COLO829 (cell line): ENCODE results near the gene CNGB1.
"Not testable (repeated sequence)": the region's sequence is repeated elsewhere in the genome, so short reads cannot be mapped to it uniquely, and the experiment has no call there.

Source experiments
- DNase-seq: peaks from one replicate; pipeline ENCODE4 v3.0.0; 2012; ENCODE audit warnings: low spot score

Gene CNGB1

DNA sequence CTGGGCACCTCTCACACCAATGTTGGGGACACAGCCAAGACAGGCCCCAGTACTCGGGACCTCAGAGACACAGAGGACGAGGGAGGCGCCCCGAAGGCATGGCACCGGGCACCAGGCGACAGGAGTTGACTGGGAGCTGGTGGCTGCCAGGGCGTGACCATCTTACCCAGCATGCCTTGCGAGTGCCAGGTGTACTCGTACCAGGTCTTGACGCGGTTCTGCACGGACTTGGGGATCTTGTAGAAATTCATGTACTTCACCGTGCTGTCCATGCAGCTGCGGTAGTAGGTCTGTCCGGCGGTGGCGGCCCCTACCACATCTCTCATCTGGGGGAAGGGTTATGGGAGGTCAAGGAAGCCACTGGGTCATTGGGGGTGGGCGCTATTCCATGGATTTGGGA is 67.3 kb downstream of the CNGB1 start:
- no peak for DNase-seq

DNA sequence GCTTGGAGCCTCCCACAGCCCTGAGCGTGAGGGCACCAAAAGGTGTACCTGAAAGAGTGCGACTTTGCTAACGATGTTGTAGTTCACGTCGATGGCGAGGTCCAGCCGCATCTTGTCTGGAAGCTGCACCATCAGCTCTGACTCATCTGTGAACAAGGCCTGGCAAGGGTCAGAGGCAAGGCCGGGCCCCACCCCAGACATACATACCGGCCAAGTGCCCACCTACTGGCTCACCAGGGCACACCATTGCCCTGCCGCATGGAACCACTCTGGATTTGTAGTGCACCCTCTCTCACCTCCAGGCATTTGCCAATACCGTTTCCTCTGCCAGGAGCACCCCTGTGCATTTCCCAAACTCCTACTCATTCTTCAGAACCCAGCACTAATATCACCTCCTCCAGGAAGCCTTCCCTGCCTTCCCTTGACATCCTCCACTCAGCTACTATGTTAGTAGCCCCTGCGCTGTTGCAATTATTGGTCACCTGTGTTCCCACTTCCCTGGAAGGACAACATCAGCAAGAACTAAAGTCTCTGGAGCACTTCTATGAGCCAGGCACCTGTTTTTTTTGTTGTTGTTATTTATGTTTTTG is 69.4 kb downstream of the CNGB1 start:
- no peak for DNase-seq

DNA sequence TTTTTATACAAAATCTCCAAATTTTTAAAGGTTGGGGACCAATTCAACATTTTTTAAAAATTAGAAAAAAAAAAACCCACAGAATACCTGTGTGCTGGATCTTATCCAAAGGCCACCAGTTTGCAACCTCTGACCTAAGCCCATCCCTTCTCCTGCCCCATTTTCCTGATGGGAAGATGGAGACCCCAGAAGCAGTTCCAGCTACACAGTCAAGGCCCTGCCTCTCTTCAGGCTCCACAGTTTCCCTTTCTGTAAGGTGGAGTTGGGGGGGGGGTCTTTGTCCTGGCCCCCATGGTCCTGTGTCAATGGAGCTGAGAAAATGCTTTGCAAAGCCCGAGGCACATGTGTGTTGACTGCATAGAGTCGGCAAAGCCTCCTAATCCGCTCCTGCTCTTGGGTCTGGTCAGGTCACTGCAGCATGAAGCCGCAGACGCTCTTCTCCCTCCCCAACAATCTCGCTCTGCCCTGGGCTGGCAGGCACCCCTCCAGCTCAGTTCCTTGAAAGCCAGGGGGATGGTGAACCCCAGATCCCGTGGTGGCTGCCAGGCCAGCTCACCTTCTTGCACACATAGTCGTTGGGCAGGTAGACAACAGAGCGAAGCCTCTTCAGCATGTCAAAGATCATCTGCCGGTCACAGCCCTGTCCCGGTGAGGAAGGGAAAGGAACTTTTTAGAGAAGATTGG is 70.0 kb downstream of the CNGB1 start:
- no peak for DNase-seq

DNA sequence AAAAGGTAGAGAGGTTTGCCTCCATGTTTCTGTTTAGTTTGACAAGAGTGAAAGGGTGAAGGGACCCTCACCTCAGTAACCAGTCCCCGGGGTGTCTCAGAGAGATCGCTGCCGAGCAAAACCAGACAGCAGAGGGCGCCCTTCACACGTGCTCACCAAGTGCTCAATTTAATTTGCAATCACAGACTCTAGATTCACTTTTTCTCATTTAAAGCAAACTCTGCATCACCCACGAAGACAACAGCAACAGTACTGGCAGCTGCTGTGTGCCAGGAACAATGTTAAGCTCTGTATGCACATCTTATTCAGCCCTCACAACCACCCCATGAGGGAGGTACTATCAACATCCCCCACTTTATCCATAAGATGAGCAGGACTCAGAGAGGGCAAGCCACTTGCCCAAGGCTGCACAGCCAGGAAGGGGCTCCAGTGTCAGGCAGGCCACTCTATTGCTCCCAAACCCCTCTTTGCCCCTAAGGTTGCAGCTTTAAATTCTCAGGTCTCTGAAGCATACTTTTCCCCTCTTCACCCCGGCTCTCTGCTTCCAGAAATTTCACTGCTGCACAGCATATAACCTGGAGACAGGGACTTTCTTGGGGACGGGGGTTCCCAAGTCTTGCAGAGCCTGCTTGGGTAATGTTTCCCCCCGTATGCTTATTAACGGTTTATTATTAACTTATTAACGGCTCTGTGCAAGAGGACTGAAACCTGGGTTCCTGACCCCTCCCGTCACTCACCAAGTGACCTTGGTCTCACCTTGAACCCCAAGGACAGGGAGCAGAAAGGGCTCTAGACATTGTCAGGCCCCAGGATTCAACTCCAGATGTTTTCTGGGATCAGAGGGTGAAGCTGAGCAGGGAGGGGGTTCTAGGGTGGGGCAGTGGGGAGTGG is 70.9 kb downstream of the CNGB1 start:
- peak; percentile 30 for DNase-seq

DNA sequence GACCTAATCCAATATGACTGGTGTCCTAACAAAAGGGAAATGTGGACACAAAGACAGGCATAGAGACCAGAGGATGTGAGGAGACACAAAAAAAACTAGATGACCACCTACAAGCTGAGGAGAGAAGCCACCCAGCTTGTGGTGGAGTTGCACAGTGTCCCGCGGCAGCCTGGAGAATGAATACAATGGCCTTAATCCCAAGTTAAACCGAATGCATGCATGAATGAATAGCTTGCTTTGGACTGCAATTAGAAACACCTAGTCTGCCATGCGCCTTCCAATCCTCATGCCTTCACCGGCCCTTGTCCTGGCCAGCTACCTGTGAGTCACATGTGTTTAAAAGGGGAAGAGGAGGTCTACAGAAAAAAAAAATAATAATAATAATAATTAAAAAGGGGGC is 72.0 kb downstream of the CNGB1 start:
- DNase-seq: no peak

DNA sequence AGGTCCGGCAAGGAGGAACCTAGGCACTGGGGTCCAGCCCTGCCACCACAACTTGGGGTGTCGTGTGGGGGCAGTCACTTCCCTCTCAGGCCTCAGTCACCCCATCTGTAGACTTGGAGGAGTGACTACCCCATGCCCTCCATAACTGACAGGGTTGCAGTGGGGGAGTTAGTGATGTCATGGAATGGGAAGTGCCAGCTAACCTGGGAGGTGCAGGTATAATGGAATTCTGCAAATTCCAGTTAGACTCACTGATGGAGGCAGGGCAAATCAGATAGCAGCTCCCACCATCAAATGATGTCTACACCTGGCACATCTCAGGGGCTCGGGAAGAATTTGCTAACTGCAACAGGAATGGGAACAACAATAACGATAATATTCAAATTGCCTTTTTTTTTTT is 72.9 kb downstream of the CNGB1 start:
- no peak for DNase-seq

DNA sequence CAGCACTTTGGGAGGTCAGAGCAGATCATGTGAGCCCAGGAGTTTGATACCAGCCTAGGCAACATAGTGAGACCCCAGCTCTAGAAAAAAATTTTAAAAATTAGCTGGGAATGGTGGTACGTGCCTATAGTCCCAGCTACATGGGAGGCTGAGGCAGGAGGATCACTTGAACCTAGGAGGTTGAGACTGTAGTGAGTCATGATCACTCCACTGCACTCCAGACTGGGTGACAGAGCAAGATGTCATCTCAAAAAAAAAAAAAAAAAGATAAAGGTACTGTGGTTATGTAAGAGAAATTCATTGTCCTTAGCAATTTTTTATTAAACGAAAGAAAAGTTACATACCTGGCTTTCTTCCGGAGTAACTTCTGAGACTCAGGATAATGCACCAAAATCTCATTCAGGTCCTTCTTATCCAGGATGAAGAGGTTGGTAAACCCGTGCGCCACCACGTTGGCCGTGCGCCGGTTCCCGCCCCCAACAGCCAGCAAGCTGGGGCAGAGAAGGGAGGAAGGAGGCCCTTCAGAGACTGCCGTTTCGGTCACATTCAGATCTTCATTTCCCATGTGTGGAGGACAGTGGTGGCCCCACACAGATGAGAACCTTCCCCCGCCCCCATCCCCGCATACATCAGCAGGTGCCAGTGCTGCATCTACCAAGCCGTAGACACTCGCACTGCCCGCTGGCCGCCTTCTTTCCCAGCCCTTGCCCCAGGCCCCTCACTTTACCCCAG is 73.7 kb downstream of the CNGB1 start:
- no peak for DNase-seq

DNA sequence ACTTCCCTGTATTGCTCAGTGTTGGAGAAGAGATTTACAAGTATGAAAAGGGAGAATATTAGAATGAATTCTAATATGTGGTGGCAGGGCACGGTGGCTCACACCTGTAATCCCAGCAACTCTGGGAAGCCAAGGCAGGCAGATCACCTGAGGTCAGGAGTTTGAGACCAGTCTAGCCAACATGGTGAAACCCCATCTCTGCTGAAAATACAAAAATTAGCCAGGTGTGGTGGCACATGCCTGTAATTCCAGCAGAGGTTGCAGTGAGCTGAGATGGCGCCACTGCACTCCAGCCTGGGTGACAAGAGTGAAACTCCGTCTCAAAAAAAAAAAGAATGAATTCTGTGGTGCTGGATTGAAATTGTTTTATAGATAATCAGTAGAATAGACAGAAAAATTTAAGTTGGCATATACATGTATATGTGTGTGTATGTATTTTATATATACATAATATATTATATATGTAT is 75.8 kb downstream of the CNGB1 start:
- not testable (repeated sequence) for DNase-seq

DNA sequence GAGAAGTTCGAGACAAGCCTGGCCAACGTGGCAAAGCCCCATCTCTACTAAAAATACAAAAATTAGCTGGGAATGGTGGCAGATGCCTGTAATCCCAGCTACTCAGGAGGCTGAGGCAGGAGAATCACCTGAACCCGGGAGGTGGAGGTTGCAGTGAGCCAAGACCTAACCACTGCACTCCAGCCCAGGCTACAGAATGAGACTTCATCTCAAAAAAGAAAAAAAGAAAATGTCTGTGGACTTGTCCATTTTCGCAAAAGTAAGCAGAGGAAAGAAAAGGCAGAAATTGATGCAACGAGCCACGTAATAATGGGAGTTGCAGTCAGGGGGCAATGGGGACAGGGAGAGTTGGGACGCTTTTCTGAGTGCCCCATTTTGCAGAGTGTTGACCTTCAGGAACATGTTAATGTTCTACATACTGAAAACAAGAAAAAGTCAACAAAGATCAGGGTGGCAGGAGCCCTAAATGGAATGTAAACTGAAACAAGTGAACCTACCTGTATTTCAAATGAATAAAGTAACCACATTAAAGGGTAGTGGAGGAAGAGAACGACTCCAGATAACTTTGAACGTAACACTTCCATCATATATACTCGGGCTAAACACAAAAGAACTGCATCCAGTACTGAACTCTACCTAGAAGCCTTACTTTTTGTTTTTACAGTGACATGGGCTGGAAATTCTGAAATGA is 76.4 kb downstream of the CNGB1 start:
- DNase-seq: no peak

DNA sequence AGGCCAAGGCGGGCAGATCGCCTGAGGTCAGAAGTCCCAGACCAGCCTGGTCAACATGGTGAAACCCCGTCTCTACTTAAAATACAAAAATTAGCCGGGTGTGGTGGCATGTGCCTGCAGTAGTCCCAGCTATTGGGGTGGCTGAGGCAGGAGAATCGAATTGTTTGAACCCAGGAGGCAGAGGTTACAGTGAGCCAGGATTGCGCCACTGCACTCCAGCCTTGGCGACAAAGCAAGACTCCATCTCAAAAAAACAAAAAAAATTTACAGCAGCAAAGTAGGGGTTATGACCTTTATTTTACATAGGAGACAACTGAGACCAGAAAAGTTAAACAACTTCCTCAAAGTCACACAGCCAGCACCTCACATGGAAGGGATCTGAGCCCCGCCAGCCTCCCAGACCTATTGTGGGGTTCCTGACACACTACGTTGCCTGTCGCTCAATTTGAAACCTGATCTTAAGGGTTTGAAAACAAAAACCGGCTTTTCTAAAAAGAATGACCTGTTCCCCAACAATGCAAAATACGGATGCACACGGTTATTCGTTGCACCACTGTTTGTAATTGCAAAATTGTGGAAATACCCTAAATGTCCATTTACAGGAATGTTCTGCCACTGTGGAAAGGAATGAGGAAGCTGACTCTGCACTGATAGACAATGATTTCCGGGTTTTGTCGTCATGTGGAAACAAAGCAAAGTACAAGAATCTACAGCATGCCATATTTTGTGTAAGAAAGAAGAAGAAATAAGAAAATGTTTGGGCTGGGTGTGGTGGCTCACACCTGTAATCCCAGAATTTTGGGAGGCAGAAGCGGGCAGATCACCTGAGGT is 77.2 kb downstream of the CNGB1 start:
- no peak for DNase-seq

DNA sequence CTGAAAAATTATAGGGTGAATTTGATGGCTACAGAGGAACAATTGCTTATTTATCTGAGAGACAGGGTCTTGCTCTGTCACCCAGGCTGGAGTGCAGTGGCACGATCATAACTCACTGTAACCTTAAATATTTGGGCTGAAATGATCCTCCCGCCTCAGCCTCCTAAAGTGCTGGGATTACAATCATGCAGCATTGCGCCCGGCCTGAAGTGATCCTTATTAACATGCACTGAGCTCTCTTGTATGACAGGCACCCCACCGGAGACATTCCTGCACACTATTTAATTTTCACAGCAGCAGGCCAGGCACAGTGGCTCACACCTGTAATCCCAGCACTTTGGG is 77.7 kb downstream of the CNGB1 start:
- no peak for DNase-seq

DNA sequence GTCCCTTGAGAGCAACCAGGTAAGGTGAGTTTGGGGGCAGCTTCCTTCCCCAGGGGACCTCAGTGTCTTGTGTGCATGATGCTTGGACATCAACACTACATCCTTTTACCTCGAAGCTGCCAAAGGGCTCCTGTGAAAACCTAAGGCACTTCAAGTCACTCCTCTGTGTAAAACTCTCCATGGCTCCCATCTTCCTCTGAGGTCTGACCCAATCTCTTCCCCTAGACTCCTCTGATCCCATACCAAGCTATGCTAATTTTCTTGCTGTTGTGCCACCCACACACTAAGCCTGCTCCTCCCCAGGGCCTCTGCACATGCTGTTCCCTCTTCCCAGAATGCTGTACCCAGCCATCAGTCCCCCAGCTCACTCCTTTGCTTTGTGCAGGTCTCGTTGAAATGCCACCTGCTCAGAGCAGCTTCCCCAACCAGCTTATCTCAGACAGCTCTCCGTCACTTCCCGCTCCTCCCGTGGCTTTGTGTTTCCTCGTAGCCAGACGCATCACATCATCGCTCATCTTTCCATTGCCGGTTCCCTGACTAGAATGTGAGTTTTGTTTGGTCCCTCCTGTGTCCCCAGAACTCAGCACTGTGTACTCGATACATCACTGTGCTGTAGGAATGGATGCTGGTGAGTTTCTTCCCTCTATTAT is 78.4 kb downstream of the CNGB1 start:
- DNase-seq: no peak

DNA sequence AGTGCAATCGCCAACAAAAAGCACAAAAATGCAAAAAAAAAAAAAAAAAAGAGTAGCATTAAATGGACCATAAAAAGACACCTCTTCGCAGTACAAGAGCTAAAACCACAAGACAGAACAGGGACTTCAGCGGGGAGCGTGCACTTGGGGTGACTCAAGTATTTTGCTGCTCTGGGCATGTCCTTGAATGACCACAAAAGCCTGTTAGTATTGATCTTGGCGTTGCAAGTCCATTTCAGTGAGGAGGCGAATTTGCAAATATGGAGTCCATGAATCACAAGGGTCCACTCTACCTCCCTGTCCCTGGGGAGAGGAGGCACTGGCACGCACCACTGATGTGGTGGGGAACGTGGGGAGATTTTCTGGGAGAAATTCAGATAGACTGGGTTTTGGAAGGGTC is 78.9 kb downstream of the CNGB1 start:
- DNase-seq: no peak

DNA sequence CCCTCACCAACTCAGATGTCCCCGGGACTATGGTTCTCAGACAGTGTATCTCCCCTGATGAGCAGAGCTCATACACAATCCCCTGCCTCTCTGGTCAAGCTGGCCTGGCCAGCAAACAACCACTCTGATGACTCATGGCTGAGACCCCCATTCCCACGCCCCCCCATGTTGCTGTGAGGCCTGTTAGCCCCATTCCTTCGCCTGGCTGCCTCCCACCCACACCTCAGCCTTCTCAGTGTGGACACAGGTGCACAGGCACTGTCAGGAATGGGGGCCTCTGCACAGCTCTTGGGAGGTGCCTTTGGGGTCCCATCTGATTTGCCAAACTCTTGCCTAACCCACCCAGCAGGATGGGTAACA is 80.2 kb downstream of the CNGB1 start:
- DNase-seq: no peak

DNA sequence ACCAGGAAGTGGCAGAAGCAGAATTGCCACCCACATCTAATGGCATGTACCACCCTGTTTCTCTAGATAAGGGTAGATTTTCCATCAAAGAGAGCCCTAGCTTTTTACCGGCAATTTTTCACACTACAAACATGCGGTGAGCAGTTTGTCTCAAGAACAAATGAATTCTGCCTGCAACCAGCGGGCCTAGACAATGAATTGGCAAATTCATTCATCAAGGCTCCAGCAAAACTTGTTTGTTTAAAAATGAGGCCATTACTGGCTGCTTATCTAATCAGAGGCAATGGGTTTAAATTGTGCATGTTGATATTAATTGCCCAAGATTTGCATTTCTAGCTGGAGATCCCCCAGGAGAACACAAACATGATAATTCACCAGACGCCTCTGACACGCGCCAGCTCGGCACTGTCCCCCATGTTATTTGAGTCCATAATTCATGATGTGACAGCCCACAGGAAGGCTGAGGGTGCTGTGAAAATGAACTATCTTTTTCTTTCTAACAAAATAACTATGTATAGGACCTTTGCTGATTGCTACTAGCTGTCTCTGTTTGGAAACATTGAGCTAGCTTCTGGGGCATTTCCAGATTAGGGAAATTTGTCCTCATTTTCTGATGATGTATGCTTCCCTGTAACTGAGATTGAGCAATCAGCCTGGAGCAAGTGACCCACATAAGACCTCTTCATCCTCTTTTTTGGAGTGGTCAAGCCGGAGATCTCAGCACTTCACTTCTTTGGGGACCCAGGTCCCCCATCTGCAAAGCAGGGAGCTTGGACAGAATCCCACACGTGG is 80.8 kb downstream of the CNGB1 start:
- DNase-seq: no peak

DNA sequence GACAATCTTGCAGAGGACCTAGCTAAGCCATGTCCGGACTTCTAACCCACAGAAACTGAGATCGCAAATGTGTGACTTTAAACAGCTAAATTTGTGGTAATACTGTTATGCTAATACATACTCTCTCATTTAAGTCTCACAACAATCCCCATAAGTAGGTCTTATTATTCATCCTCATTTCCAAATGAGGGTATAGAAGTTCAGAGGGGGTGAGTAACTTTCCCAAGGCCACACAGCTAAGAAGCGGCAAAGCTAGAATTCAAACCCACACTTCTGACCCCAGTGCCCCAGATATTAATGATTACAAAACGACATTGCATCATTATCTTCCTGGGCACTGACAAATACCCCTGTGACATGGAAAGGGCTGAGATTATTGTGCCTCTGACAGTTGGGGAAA is 81.4 kb downstream of the CNGB1 start:
- no peak for DNase-seq

DNA sequence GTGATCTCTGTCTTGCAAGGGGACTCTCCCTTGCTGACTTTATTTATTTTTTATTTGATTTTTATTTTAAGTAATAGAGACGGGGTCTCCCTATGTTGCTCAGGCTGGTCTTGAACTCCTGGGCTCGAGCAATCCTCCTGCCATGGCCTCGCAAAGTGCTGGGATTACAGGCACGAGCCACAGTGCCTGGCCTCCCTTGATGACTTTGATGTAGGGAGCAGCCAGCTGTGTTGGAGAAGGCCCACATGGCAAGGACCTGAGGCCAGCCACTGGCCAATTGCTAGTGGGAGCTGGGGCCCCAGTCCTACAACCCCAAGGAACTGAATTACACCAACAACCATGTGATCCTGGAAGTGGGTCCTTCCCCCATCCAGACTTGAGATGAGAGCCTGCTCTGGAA is 81.8 kb downstream of the CNGB1 start:
- DNase-seq: no peak

DNA sequence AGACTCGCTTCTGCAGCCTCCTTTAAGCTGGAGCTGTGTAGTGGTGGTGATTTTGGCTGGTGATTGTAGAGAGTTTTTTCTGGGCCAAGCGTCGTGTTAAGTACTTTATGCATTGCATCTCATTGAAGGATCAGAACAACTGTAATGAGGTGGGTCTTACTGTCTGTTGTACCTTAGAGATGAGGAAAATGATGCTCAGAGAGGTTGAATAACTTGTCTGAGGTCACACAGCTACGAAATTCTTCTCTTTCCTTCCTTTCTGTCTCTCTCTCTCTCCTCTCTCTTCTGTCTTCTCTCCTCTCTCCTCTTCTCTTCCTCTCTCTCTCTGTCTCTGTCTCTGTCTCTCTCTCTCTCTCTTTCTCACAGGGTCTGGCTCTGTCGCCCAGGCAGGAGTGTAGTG is 82.8 kb downstream of the CNGB1 start:
- DNase-seq: no peak

DNA sequence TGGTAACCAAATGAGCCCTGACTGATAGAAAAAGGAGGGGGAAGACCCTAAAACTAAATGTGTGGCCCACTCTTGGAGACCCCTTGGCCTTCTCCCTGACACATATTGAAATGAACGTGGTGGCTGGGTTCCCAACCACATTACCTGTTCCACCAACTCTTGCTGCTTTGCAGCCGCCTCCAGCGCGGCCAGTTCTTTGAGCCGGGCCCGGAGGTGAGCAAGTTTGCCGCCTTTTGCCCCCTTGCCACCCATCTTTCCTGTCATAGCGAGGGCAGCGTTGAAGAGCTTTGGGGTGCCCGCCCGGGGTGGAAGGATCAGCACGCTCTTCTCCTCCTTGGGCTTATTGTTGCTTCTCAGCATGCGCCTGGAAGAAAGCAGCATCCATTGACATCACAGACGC is 83.2 kb downstream of the CNGB1 start:
- no peak for DNase-seq

DNA sequence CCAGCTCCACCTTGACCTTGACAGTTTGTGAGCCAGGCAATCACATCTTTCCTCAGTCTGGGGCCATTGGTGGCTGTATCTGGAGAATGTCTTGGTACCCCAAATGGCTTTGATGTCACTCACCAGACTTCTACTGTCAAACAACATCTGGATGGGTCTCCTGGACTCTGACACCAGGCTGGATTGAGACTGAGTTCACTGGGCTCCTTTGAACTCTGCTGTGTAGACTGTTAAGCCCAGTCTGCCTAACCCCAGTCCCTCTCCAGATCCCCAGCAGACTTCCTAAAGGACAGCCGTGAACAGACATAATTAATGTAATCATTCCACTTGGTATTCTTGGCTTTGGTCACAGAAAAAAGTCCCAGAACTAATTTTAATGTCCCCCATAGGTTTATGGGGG is 84.5 kb downstream of the CNGB1 start:
- no peak for DNase-seq
